ENCODE data around the gene SLITRK3.

The SLITRK3 gene

DNA sequence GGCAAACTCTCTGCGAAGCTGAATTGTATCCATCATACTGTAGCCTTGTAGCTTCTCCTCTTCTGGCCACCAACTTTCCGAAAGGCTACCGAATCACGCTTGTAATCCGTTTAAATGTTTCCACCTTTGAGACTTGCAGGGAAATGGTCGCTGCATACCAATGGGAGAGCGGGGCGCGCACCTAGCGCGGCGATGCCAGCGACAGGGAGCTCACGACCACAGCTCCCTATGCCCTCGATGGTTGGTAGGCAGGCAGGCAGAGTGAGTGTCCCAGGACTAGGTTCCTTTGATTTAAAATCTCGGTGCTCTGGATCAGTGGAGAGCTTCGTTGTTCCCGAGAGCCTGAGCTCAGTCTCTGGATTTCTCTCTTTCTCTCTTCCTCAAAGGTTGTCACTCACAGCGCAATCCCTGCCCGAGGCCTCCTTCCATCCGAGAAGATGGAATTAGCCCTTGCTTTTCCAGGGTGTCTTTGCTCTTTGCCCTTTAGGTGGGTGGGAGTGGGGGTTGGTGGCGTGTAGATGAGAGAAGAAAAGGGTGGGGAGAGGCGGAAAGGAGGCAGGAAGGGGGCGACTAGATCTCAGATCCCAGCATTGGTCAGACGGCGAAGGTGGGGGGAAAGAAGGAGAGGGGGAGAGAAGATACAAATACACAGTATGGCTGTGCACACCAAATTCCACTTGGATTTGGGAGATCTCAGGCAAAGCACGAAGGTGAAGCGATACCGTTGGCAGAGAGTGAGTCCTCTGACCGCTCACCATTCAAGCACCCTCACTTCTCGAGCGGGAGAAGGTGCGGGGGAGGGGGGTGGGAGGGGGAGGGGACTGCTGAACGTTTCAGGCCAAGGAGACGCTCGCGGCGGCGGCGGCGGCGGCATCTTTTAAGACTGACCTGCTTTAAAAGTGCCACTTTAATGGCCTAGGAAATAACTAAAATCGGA lies at the start of gene SLITRK3:
Gene SLITRK3, minus strand, starts transcription at position 745 of the 937 bp plus-strand sequence. CDS start 5,554 bp downstream, outside the sequence.
- DNase-seq (ENCODE audit: low read depth in 2 of 2, low spot score in 1 of 2), result no peak

GRCh38 chr3:165243597-165243996 lies 47.4 kb upstream of the SLITRK3 start:
- no peak for DNase-seq (ENCODE audit: low read depth in 2 of 2, low spot score in 1 of 2)

DNA sequence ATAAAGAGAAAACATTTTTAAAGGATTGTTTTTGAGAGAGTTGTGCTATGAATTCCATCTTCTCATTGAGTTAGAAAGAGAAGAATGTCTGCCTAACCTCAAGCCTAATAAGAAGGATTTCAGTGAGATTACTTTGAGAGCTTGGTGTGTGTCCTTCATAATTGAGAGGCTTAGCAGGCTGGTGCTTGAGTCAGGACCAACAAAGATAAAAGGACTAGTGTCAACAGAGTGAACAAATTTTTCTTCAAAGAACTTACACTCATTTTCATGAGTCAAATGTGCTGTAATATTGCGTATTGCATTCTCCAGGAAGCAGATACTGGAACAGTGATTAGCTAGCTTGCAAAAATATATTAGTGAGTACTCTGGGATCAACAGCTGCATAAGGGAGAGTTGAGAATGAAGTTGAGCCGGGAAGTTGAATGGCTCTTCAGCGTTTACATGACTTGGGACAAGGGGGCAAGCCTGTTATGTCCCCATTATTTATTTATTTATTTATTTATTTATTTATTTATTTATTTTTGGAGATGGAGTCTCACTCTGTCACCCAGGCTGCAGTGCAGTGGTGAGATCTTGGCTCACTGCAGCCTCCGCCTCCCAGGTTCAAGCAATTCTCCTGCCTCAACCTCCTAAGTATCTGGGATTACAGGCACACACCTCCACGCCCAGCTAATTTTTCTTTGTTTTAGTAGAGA lies 37.5 kb upstream of the SLITRK3 start:
- no peak for DNase-seq (ENCODE audit: low read depth in 2 of 2, low spot score in 1 of 2)

- DNase-seq (ENCODE audit: low read depth in 2 of 2, low spot score in 1 of 2), result no peak
These were observed 29.4 kb upstream of the SLITRK3 start for GRCh38 chr3:165225604-165226003.

- no peak for DNase-seq (ENCODE audit: low read depth in 2 of 2, low spot score in 1 of 2)
These were observed 21.6 kb upstream of the SLITRK3 start for GRCh38 chr3:165217739-165218138.

- DNase-seq (ENCODE audit: low read depth in 2 of 2, low spot score in 1 of 2), result no peak
These were observed 16.4 kb upstream of the SLITRK3 start for GRCh38 chr3:165212580-165212979.

DNA sequence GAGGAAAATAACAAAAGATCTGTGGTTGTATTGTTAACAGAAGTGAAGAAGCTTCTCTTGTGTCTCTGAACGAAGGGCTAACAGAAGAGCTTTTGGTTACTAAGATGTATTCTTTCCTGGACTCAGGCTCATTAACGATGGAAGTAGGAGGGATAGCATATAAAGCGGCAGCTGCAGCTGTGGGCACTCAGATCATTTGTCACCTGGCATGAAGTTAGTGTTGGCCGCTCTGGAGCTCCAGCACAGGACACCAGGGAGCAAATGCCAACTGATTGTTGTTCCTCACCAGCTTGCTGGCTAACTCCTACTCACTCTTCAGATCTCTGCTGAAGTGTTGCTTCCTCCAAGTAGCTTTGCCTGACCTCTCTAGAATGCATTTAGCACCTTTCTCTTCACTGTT lies 15.5 kb upstream of the SLITRK3 start:
- DNase-seq (ENCODE audit: low read depth in 2 of 2, low spot score in 1 of 2), result no peak

DNA sequence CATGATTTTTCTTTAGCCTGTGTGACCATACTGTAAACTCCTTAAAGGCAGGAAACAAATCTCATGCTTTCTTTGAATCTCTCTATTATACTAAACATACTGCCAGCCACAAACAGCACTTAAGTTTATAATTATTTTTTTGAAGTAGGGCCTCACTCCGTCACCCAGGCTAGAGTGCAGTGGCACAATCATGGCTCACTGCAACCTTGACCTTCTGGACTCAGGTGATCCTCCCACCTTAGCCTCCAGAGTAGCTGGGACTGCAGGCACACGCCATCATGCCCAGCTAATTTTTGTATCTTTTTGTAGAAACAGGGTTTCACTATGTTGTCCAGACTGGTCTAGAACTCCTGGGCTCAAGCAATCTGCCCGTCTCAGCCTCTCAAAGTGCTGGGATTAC lies 14.5 kb upstream of the SLITRK3 start:
- DNase-seq (ENCODE audit: low read depth in 2 of 2, low spot score in 1 of 2), result no peak

- no peak for DNase-seq (ENCODE audit: low read depth in 2 of 2, low spot score in 1 of 2)
These were observed 13.9 kb upstream of the SLITRK3 start for GRCh38 chr3:165210132-165210531.

- no peak for DNase-seq (ENCODE audit: low read depth in 2 of 2, low spot score in 1 of 2)
These were observed 10.5 kb upstream of the SLITRK3 start for GRCh38 chr3:165206454-165207266.

- DNase-seq (ENCODE audit: low read depth in 2 of 2, low spot score in 1 of 2), result no peak
These were observed 8.3 kb upstream of the SLITRK3 start for GRCh38 chr3:165204445-165204844.

- DNase-seq (ENCODE audit: low read depth in 2 of 2, low spot score in 1 of 2), result no peak
These were observed 6.8 kb upstream of the SLITRK3 start for GRCh38 chr3:165202995-165203394.

DNA sequence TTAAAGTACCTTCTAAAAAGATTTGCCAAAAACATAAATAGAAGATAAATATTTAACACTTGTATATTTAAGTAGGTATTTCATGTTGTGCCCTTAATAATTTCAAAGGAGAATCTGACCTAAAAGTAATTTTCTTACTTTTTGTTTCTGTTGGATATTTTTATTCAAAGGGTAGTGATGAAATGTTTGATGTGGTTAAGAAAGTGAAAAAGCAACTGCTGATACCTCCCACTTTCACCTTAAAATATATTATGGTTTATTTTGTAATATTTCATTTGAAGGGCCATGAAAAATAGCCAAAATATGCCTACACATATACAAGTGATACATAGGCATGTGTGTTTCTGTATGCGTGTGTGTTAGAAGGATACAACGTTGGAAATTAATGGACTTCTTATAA lies 5.8 kb upstream of the SLITRK3 start:
- no peak for DNase-seq (ENCODE audit: low read depth in 2 of 2, low spot score in 1 of 2)

- no peak for DNase-seq (ENCODE audit: low read depth in 2 of 2, low spot score in 1 of 2)
These were observed 1.3 kb upstream of the SLITRK3 start for GRCh38 chr3:165197481-165197800.

GRCh38 chr3:165196577-165197480 lies 645 bp upstream of the SLITRK3 start:
- no peak for DNase-seq (ENCODE audit: low read depth in 2 of 2, low spot score in 1 of 2)

DNA sequence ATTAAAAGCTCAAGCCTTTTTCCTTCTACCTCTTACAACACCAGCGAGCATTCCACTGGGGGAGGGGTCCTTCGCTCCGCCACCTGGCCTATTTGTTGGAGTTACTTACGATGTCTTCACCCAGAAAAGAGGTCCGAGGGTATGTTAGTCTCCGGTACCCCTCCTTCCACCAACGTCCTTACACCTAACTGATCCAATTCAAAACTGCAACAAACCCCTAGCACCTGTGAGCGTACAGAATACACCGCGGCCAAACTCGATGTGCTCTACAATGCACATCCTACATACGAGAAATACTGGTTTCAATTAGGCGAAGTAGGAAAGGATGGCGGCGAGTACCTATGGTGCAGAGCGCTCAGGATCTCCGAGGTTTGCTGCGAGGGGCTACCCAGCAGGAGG lies 944 bp downstream of the SLITRK3 start:
- no peak for DNase-seq (ENCODE audit: low read depth in 2 of 2, low spot score in 1 of 2)

- DNase-seq (ENCODE audit: low read depth in 2 of 2, low spot score in 1 of 2), result no peak
These were observed 1.5 kb downstream of the SLITRK3 start for GRCh38 chr3:165194511-165195240.

DNA sequence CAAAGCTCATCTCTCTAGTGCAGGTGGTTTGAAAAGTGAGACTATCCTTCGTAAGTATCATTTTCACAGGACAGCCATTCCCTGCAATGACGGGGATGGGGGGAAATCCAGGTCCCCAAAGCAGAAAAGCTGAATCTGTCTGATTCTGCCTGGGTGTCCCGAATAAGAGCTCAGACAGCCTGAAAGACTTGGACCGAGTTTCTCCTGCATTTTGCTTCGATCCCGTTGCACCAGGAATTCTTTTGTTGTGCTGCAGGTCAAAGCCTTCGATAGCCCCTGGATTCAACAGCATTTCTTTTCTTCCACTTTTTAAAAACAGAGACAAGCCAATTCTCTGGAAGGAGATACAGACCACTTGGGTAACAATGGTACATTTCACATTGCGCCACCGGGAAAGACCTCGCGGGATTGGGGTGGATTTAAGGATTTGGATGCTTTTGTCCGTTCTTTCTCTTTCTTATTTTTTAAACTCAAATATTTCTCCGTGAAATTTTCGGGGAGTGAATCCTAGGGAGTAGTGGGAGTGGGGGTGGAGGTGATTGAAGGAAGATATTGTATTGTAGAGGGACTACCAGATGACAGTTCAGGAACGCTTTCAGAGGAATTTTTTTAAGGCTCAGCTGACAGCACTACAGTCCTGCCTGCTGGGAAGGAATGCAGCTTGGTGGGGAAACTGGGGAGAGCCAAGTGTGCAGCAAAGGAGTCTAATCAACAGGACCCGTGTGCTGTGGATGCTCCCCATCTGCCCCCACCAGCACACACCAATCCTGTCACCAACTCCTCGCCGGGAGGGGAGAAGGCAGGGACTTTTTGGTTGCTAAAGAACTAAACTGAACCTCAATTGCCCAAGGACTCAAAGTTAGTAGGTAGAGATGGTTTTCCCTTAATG lies 2.6 kb downstream of the SLITRK3 start:
- no peak for DNase-seq (ENCODE audit: low read depth in 2 of 2, low spot score in 1 of 2)

GRCh38 chr3:165192610-165193192 lies 3.5 kb downstream of the SLITRK3 start:
- DNase-seq (ENCODE audit: low read depth in 2 of 2, low spot score in 1 of 2), result no peak

All from stimulated activated CD8-positive, alpha-beta memory T cell treated with anti-CD3 and anti-CD28 coated beads, Interleukin-4, amount 100 ng/mL, for 4 hours (primary cell).